T-helper 2 cell treated with Interferon-gamma antibody and Interleukin-4, amounts not matched to agents 5 μg/mL and 100 μg/mL, for 36 hours (primary cell): Measurements from ENCODE around the gene PACS2.

ENCODE experiments used
- DNase-seq: peaks from one replicate; pipeline ENCODE4 v3.0.0; 2021; ENCODE audit warnings: low spot score
- H3K27ac Mint-ChIP-seq: one replicate; pipeline ENCODE4 v1.8.0; 2021; ENCODE audit warnings: mild to moderate bottlenecking, mixed read lengths
- H3K27me3 Mint-ChIP-seq: one replicate; pipeline ENCODE4 v1.8.0; 2021; ENCODE audit warnings: low read depth, mixed read lengths
- H3K36me3 Mint-ChIP-seq: one replicate; pipeline ENCODE4 v1.8.0; 2021; ENCODE audit warnings: low read depth, mixed read lengths
- H3K4me1 Mint-ChIP-seq: one replicate; pipeline ENCODE4 v1.8.0; 2021; ENCODE audit warnings: low read depth, mixed read lengths
- H3K4me3 Mint-ChIP-seq: one replicate; pipeline ENCODE4 v1.8.0; 2022; ENCODE audit warnings: mild to moderate bottlenecking, moderate library complexity, mixed read lengths
- H3K9me3 Mint-ChIP-seq: one replicate; pipeline ENCODE4 v1.8.0; 2021; ENCODE audit warnings: mixed read lengths

PACS2 gene

GRCh38 chr14:105388110-105388951 lies 73.8 kb downstream of the PACS2 start:
- DNase-seq: no peak
- Mint-ChIP-seq H3K9me3 (no peaks in the 10 kb centered on the region), H3K36me3 (no peaks in the 10 kb centered on the region), H3K27ac (no peak overlapping the region), H3K4me3 (no peak overlapping the region), H3K27me3 (no peaks in the 10 kb centered on the region), H3K4me1 (peaks cover 6% of the 10 kb centered on the region)

GRCh38 chr14:105388976-105389375 lies 74.4 kb downstream of the PACS2 start:
- Mint-ChIP-seq H3K4me3 (no peak overlapping the region), H3K27me3 (no peaks in the 10 kb centered on the region), H3K27ac (no peak overlapping the region), H3K4me1 (peaks cover 6% of the 10 kb centered on the region), H3K36me3 (no peaks in the 10 kb centered on the region), H3K9me3 (no peaks in the 10 kb centered on the region)
- no peak for DNase-seq

GRCh38 chr14:105389534-105389933 lies 75.0 kb downstream of the PACS2 start:
- H3K36me3 Mint-ChIP-seq: no peaks in the 10 kb centered on the region
- H3K4me1 Mint-ChIP-seq: peaks cover 6% of the 10 kb centered on the region
- no peak overlapping the region for H3K4me3 Mint-ChIP-seq
- H3K9me3 Mint-ChIP-seq: no peaks in the 10 kb centered on the region
- DNase-seq: no peak
- no peak overlapping the region for H3K27ac Mint-ChIP-seq
- no peaks in the 10 kb centered on the region for H3K27me3 Mint-ChIP-seq

- peaks cover 6% of the 10 kb centered on the region for H3K4me1 Mint-ChIP-seq
- H3K36me3 Mint-ChIP-seq: no peaks in the 10 kb centered on the region
- peak overlapping the region; percentile 75 for H3K27ac Mint-ChIP-seq
- no peaks in the 10 kb centered on the region for H3K9me3 Mint-ChIP-seq
- no peak overlapping the region for H3K4me3 Mint-ChIP-seq
- no peaks in the 10 kb centered on the region for H3K27me3 Mint-ChIP-seq
- DNase-seq: no peak
Measured at GRCh38 chr14:105389976-105390848, 75.7 kb downstream of the PACS2 start.

GRCh38 chr14:105390849-105391500 lies 76.4 kb downstream of the PACS2 start:
- H3K27me3 Mint-ChIP-seq: no peaks in the 10 kb centered on the region
- peaks cover 6% of the 10 kb centered on the region for H3K4me1 Mint-ChIP-seq
- H3K4me3 Mint-ChIP-seq: no peak overlapping the region
- no peak for DNase-seq
- H3K36me3 Mint-ChIP-seq: no peaks in the 10 kb centered on the region
- no peak overlapping the region for H3K27ac Mint-ChIP-seq
- no peaks in the 10 kb centered on the region for H3K9me3 Mint-ChIP-seq

GRCh38 chr14:105391541-105391940 lies 77.0 kb downstream of the PACS2 start:
- H3K9me3 Mint-ChIP-seq: no peaks in the 10 kb centered on the region
- H3K27ac Mint-ChIP-seq: peak overlapping the region; percentile 31
- H3K4me1 Mint-ChIP-seq: peaks cover 6% of the 10 kb centered on the region
- no peak for DNase-seq
- no peaks in the 10 kb centered on the region for H3K36me3 Mint-ChIP-seq
- H3K4me3 Mint-ChIP-seq: no peak overlapping the region
- H3K27me3 Mint-ChIP-seq: no peaks in the 10 kb centered on the region

GRCh38 chr14:105392131-105393090 lies 77.9 kb downstream of the PACS2 start:
- Mint-ChIP-seq H3K36me3 (no peaks in the 10 kb centered on the region), H3K4me3 (no peak overlapping the region), H3K27ac (no peak overlapping the region), H3K4me1 (peaks cover 6% of the 10 kb centered on the region), H3K27me3 (no peaks in the 10 kb centered on the region), H3K9me3 (no peaks in the 10 kb centered on the region)
- no peak for DNase-seq

GRCh38 chr14:105393151-105393550 lies 78.6 kb downstream of the PACS2 start:
- DNase-seq: no peak
- H3K27ac Mint-ChIP-seq: no peak overlapping the region
- H3K9me3 Mint-ChIP-seq: no peaks in the 10 kb centered on the region
- H3K4me3 Mint-ChIP-seq: no peak overlapping the region
- H3K4me1 Mint-ChIP-seq: peaks cover 6% of the 10 kb centered on the region
- no peaks in the 10 kb centered on the region for H3K27me3 Mint-ChIP-seq
- H3K36me3 Mint-ChIP-seq: no peaks in the 10 kb centered on the region

- no peaks in the 10 kb centered on the region for H3K9me3 Mint-ChIP-seq
- H3K4me1 Mint-ChIP-seq: peaks cover 10% of the 10 kb centered on the region
- DNase-seq: no peak
- no peak overlapping the region for H3K27ac Mint-ChIP-seq
- no peaks in the 10 kb centered on the region for H3K27me3 Mint-ChIP-seq
- peaks cover 11% of the 10 kb centered on the region for H3K36me3 Mint-ChIP-seq
- H3K4me3 Mint-ChIP-seq: no peak overlapping the region
Measured at GRCh38 chr14:105394714-105395537, 80.4 kb downstream of the PACS2 start.

GRCh38 chr14:105395538-105395854 lies 80.9 kb downstream of the PACS2 start:
- H3K4me1 Mint-ChIP-seq: peaks cover 5% of the 10 kb centered on the region
- no peak for DNase-seq
- H3K27me3 Mint-ChIP-seq: no peaks in the 10 kb centered on the region
- H3K36me3 Mint-ChIP-seq: peaks cover 16% of the 10 kb centered on the region
- H3K27ac Mint-ChIP-seq: no peak overlapping the region
- peaks cover 2% of the 10 kb centered on the region for H3K9me3 Mint-ChIP-seq
- H3K4me3 Mint-ChIP-seq: no peak overlapping the region

- Mint-ChIP-seq H3K36me3 (peaks cover 32% of the 10 kb centered on the region), H3K27me3 (no peaks in the 10 kb centered on the region), H3K4me1 (peaks cover 5% of the 10 kb centered on the region), H3K9me3 (peaks cover 11% of the 10 kb centered on the region), H3K27ac (peak overlapping the region; percentile 79), H3K4me3 (peak overlapping the region; percentile 70)
- no peak for DNase-seq
Measured at GRCh38 chr14:105397350-105397931, 82.9 kb downstream of the PACS2 start.

- peaks cover 5% of the 10 kb centered on the region for H3K4me1 Mint-ChIP-seq
- H3K27ac Mint-ChIP-seq: peak within 1 kb of the TSS; percentile 90
- DNase-seq: peak; percentile 91
- H3K27me3 Mint-ChIP-seq: no peaks in the 10 kb centered on the region
- peak within 1 kb of the TSS; percentile 93 for H3K4me3 Mint-ChIP-seq
- peaks cover 35% of the 10 kb centered on the region for H3K36me3 Mint-ChIP-seq
- peaks cover 11% of the 10 kb centered on the region for H3K9me3 Mint-ChIP-seq
Measured at GRCh38 chr14:105398044-105398725, 83.6 kb downstream of the PACS2 start, which contains the start of gene TEX22. Gene TEX22 (plus strand): TSS chr14:105398538. CDS start chr14:105399341, 803 bp downstream.
